ENCODE measurements around the gene SPACA9.

The SPACA9 gene

GRCh38 chr9:132873403-132873802, 5.3 kb upstream of the SPACA9 start:
- Histone ChIP-seq H3K36me3 (replicated peaks; ENCODE audit: low read depth, low read length) (no peaks in the 10 kb centered on the region), H2AFZ (ENCODE audit: low read depth, low read length) (no peak overlapping the region), H3K4me1 (ENCODE audit: low read length) (peaks cover 6% of the 10 kb centered on the region; the same call in 1 of the 2 replicates), H3K4me2 (ENCODE audit: low read length) (no peak overlapping the region), H3K4me3 (ENCODE audit: low read length) (no peak overlapping the region), H3K79me2 (ENCODE audit: low read length) (no peaks in the 10 kb centered on the region), H3K27me3 (ENCODE audit: low read depth, low read length) (no peaks in the 10 kb centered on the region), H3K9ac (ENCODE audit: low read length) (no peak overlapping the region), H3K9me3 (ENCODE audit: insufficient read depth, low read length) (no peaks in the 10 kb centered on the region), H3K27ac (ENCODE audit: low read length) (no peak overlapping the region), H4K20me1 (ENCODE audit: insufficient read depth, low read length) (no peaks in the 10 kb centered on the region)
- no peak for TF ChIP-seq EZH2phosphoT487 (IDR thresholded peaks at IDR 0.05; ENCODE audit: low read depth)
- no peak for TF ChIP-seq CTCF (IDR thresholded peaks at IDR 0.05; ENCODE audit: low read depth, low read length)

- H3K27ac ChIP-seq (ENCODE audit: low read length) = no peak overlapping the region
- H3K79me2 ChIP-seq (ENCODE audit: low read length) = no peaks in the 10 kb centered on the region
- no peak overlapping the region for H3K4me2 ChIP-seq (ENCODE audit: low read length)
- peaks cover 15% of the 10 kb centered on the region for H3K4me1 ChIP-seq (ENCODE audit: low read length)
- H3K4me3 ChIP-seq (ENCODE audit: low read length) = no peak overlapping the region
- no peak overlapping the region for H3K9ac ChIP-seq (ENCODE audit: low read length)
- no peak overlapping the region for H2AFZ ChIP-seq (ENCODE audit: low read depth, low read length)
- H4K20me1 ChIP-seq (ENCODE audit: insufficient read depth, low read length) = no peaks in the 10 kb centered on the region
- no peak for TF ChIP-seq CTCF (IDR thresholded peaks at IDR 0.05; ENCODE audit: low read depth, low read length)
- no peaks in the 10 kb centered on the region for H3K27me3 ChIP-seq (ENCODE audit: low read depth, low read length)
- H3K9me3 ChIP-seq (ENCODE audit: insufficient read depth, low read length) = no peaks in the 10 kb centered on the region
- no peaks in the 10 kb centered on the region for H3K36me3 ChIP-seq (replicated peaks; ENCODE audit: low read depth, low read length)
These were observed 3.5 kb upstream of the SPACA9 start for GRCh38 chr9:132875159-132875558.

GRCh38 chr9:132876849-132877248, 1.8 kb upstream of the SPACA9 start:
- H3K4me3 ChIP-seq (ENCODE audit: low read length) = no peak overlapping the region
- H4K20me1 ChIP-seq (ENCODE audit: insufficient read depth, low read length) = no peaks in the 10 kb centered on the region
- H3K9ac ChIP-seq (ENCODE audit: low read length) = no peak overlapping the region
- no peak overlapping the region for H3K4me2 ChIP-seq (ENCODE audit: low read length)
- H3K36me3 ChIP-seq (replicated peaks; ENCODE audit: low read depth, low read length) = no peaks in the 10 kb centered on the region
- H3K27ac ChIP-seq (ENCODE audit: low read length) = no peak overlapping the region
- no peaks in the 10 kb centered on the region for H3K27me3 ChIP-seq (ENCODE audit: low read depth, low read length)
- no peak overlapping the region for H2AFZ ChIP-seq (ENCODE audit: low read depth, low read length)
- no peaks in the 10 kb centered on the region for H3K79me2 ChIP-seq (ENCODE audit: low read length)
- H3K9me3 ChIP-seq (ENCODE audit: insufficient read depth, low read length) = no peaks in the 10 kb centered on the region
- no peak for TF ChIP-seq EZH2phosphoT487 (IDR thresholded peaks at IDR 0.05; ENCODE audit: low read depth)
- no peak for TF ChIP-seq CTCF (IDR thresholded peaks at IDR 0.05; ENCODE audit: low read depth, low read length)
- peaks cover 15% of the 10 kb centered on the region for H3K4me1 ChIP-seq (ENCODE audit: low read length)

GRCh38 chr9:132877458-132877823, 1.3 kb upstream of the SPACA9 start:
- peak overlapping the region; percentile 90; the same call in 1 of the 2 replicates for H3K9ac ChIP-seq (ENCODE audit: low read length)

More at GRCh38 chr9:132877458-132877823, 1.3 kb upstream of the SPACA9 start:
- Histone ChIP-seq H3K4me1 (ENCODE audit: low read length) (peaks cover 15% of the 10 kb centered on the region), H3K4me2 (ENCODE audit: low read length) (peak overlapping the region; percentile 65), H4K20me1 (ENCODE audit: insufficient read depth, low read length) (no peaks in the 10 kb centered on the region), H2AFZ (ENCODE audit: low read depth, low read length) (0 out of 2 replicates have a peak overlapping the region, but pooled peaks have one; percentile 95), H3K9me3 (ENCODE audit: insufficient read depth, low read length) (no peaks in the 10 kb centered on the region), H3K27me3 (ENCODE audit: low read depth, low read length) (no peaks in the 10 kb centered on the region), H3K36me3 (replicated peaks; ENCODE audit: low read depth, low read length) (no peaks in the 10 kb centered on the region), H3K27ac (ENCODE audit: low read length) (no peak overlapping the region), H3K4me3 (ENCODE audit: low read length) (peak overlapping the region; percentile 97), H3K79me2 (ENCODE audit: low read length) (no peaks in the 10 kb centered on the region)
- no peak for TF ChIP-seq CTCF (IDR thresholded peaks at IDR 0.05; ENCODE audit: low read depth, low read length)
- TF ChIP-seq EZH2phosphoT487 (IDR thresholded peaks at IDR 0.05; ENCODE audit: low read depth) = no peak

Data from OCI-LY3 (cell line).